Activated naive CD8-positive, alpha-beta T cell (primary cell): ENCODE measurements around the gene ABHD8.

Experiments used
- H3K27ac Mint-ChIP-seq: one replicate; pipeline ENCODE4 v1.8.0; 2021; ENCODE audit warnings: mixed read lengths
- H3K27me3 Mint-ChIP-seq: one replicate; pipeline ENCODE4 v1.8.0; 2021; ENCODE audit warnings: mixed read lengths
- H3K36me3 Mint-ChIP-seq: one replicate; pipeline ENCODE4 v1.8.0; 2021; ENCODE audit warnings: mixed read lengths
- H3K4me1 Mint-ChIP-seq: one replicate; pipeline ENCODE4 v1.8.0; 2021; ENCODE audit warnings: low read depth, mixed read lengths
- H3K4me3 Mint-ChIP-seq: one replicate; pipeline ENCODE4 v1.8.0; 2021; ENCODE audit warnings: mild to moderate bottlenecking, mixed read lengths
- H3K9me3 Mint-ChIP-seq: one replicate; pipeline ENCODE4 v1.8.0; 2021; ENCODE audit warnings: low read depth, mixed read lengths

The ABHD8 gene

DNA sequence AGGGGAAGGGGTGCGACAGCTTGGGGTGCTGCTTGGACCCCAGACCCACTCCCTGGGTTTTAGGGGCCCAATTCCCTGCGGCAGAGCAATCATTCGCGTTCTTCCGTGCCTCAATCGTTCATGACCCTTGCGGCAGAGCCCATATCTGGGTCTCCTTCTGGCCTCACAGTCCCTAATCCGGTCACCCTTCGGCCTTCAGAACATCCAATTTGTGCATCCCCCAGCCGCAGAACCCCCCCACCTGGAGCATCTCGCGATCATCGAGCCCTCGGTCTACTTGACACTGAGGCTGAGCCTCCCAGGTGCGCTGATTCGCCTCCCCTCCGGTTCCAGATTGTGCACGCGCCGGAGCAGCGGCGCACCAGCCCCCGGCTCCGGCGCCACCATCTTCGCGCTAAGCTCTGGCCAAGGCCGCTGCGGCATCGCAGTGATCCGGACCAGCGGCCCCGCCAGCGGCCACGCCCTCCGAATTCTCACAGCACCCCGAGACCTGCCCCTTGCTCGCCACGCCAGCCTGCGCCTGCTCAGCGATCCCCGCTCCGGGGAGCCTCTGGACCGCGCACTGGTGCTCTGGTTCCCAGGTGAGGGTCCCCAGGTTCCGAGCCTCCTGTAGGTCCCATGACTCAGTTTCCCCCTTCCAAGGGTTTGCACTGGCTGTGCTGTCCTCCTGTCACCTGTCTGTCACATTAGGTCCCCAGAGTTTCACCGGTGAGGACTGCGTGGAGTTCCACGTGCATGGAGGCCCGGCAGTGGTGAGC lies 34.6 kb upstream of the ABHD8 start:
- H3K27me3 Mint-ChIP-seq, result no peaks in the 10 kb centered on the region
- H3K4me1 Mint-ChIP-seq, result peaks cover 23% of the 10 kb centered on the region
- H3K27ac Mint-ChIP-seq, result peak overlapping the region; percentile 96
- no peaks in the 10 kb centered on the region for H3K36me3 Mint-ChIP-seq
- H3K4me3 Mint-ChIP-seq, result peak overlapping the region; percentile 96
- no peaks in the 10 kb centered on the region for H3K9me3 Mint-ChIP-seq

DNA sequence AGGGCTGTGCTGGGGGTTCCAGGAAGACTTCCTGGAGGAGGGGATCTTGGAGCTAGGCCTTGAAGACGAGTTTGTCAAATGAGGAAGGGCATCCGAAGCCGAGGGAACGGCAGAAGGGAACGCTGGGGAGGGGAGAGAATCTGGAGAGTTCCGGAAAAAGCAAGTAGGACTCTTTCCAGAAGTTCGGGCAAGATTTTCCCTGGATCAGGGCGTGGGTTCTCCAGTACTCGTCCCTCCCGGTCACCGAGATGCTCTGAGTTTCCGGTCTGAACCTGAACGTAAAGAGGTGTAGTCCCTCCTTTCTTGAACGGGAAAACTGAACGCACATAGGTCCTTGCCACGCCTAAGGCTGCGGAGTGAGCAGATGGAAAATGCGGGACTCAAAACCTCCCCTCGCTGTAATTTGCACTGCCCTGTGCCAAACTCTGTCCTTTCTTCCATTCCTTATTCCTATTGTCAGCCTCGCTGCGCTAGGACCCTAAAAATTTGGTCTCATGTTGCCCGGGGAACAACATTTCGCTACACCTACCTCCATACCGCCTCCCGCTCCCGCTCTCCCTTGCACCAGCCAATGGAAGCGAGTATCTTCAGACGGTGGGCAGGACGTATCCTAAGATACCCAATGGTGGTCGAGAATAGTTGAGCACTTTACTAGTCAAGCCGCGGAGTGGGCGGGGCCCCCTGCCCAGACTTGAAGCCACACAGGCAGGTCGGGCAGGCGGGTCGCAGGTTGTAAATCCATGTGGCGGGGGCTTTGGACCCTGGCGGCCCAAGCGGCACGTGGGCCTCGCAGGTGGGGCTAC lies 33.8 kb upstream of the ABHD8 start, which contains the start of gene GTPBP3:
Gene GTPBP3, plus strand, starts transcription at position 682 of the 803 bp plus-strand sequence. Its CDS starts 59 bp downstream, at position 741.
- Mint-ChIP-seq H3K27ac (peak within 1 kb of the TSS; percentile 96), H3K27me3 (no peaks in the 10 kb centered on the region), H3K4me3 (peak within 1 kb of the TSS; percentile 96), H3K4me1 (peaks cover 26% of the 10 kb centered on the region), H3K9me3 (no peaks in the 10 kb centered on the region), H3K36me3 (no peaks in the 10 kb centered on the region)

DNA sequence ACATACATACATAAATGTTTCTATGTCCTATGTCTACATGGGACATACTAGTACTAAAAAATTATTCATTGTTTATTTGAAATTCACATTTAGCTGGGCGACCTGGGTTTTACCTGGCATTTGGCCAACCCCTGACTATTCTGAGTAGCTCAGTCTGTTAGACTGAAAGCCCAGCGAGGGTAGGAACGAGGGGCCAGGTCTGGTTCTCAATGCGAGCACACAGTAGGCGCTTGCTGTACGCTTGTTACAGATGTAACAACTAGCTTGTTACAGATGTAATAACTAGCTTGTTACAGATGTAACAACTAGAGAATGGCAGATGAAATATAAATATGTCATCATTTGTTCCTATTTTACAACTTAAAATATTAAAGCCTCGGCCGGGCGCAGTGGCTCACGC lies 32.4 kb upstream of the ABHD8 start:
- Mint-ChIP-seq H3K27me3 (no peaks in the 10 kb centered on the region), H3K36me3 (no peaks in the 10 kb centered on the region), H3K4me1 (peaks cover 29% of the 10 kb centered on the region), H3K27ac (no peak overlapping the region), H3K9me3 (no peaks in the 10 kb centered on the region), H3K4me3 (peak overlapping the region; percentile 86)

DNA sequence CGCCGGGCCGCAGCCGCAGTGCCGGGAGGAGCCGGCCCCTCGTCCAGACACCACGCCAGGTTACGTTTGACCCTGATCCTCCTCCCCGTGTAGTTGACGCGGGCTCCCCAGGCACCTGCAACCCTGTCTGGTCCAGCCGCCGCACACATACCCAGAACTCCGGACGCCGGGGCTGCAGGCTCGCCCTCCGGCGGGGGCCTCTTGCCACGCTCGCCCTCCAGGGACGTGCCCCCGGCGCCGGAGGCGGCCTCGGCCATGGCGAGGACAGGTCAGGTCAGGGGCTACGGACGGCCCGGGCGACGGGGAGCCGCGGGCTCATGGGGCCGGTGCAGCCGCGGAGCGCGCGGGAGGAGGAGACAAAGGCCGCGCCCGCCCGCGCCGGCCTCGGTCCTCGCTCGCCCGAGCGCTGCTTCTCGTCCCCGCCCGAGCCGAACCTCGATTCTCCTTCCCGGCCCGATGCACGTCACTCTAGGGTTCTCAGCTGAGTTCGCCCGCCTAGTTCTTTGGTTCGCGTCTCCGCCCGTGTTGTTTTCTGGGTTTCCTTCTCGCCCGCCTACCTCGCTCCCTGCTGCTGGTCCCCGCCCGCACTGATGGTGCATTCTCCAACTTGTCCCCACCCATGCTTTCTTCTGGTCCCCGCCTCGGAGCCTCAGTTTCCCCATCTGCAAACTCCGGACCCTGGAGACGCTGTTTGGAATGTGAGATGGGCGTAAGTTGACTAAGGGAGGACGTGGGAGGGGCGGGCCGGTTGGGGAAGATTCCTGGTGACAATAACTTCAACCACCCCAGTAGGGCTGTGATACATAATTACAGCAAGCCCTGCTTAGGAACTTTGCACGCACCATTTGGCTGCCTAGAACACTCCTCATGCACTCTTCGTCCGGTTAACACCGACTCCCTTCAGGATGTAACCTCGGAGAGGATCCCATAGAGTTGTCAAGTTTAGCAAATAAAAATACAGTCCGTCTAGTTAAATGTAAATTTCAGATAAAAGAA lies 31.5 kb upstream of the ABHD8 start, which contains the start of gene ANO8:
Gene ANO8, minus strand, starts transcription at position 442 of the 996 bp plus-strand sequence. Its CDS starts 185 bp downstream, at position 257.
- Mint-ChIP-seq H3K27me3 (no peaks in the 10 kb centered on the region), H3K4me1 (peaks cover 33% of the 10 kb centered on the region), H3K9me3 (no peaks in the 10 kb centered on the region), H3K4me3 (peak within 1 kb of the TSS; percentile 86), H3K36me3 (no peaks in the 10 kb centered on the region), H3K27ac (peak within 1 kb of the TSS; percentile 76)

DNA sequence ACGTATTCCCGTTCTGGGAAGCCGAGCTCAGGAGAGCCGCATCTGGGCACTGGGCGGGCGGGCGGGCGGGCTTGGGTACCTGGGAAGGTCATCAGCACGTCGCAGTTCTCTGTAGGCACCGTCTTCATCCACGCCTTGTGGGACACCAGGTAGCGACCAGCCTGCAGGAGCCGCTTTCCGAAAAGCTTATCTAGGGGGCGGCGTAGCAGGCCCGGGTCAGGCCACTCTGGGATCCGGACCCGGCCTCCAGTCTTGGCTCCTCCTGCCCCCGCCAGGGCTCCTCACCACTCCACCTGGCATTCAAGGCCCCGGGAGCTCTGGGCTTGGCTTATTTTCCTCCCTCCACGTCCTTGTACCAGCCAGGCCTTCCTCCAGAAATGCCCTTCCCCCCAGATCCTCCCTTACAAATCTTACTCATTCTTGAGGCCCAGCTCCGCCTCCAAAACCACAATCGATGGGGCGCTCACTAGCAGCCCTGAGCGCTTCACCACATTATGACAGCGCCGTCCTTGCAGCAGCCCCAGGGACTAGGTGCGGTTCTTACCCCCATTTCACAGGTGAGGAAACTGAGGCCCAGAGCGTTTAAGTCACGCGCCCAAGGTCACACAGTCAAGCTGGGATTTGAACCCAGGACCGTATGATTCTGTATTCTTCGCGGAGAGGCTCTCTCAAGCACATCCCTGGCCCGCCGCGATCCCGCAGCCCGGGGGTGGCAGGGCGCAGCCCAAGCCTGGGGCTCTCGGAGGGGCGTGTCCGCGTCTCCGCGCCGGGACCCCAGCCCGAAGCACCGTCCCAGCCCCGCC lies 30.6 kb upstream of the ABHD8 start:
- Mint-ChIP-seq H3K27me3 (no peaks in the 10 kb centered on the region), H3K4me1 (peaks cover 32% of the 10 kb centered on the region), H3K9me3 (no peaks in the 10 kb centered on the region), H3K36me3 (no peaks in the 10 kb centered on the region), H3K4me3 (peak overlapping the region; percentile 82), H3K27ac (peak overlapping the region; percentile 76)

DNA sequence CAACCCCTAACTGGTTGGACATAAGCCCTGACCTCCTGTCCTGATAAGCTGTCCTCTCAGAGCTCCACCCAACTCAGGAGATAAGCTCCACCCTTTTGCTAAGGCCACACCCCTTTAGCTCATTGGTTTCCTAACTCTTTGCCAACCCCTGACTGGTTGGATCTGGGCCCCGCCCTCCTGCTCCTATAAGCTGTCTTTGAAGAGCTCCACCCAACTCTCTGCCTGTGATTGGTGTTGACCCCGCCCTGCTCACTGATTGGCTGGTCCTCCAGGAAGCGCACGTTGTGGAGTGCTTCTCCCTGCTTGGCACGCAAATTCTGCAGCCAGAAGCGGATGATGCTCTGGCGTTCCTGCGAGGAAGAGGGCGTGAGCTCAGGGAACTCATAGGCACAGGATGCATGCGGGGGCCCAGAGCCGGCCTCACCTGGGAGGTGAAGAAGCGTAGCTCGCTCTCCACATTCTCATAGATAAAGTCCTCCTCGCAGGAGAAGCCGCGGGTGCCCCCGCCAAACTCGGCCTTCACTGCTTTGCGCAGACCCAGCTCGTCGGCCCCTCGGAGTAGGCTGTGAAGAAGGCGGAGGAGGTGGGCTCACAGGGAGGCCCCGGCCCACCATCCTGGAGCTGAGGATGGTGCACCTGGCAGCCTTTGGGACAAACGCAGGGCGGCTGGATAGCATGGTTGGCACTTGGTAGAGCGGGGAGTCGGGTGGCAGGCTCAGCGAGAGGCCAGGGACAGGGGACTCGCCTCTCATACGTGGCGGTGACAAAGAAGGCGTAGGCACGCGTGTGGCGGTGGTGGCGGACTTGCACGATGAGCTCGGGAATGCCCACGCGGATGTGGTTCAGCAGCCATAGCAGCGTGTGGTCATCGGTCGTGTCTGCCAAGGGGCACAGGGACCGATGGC lies 29.7 kb upstream of the ABHD8 start:
- Mint-ChIP-seq H3K4me3 (no peak overlapping the region), H3K9me3 (no peaks in the 10 kb centered on the region), H3K27me3 (no peaks in the 10 kb centered on the region), H3K27ac (no peak overlapping the region), H3K4me1 (peaks cover 32% of the 10 kb centered on the region), H3K36me3 (no peaks in the 10 kb centered on the region)

DNA sequence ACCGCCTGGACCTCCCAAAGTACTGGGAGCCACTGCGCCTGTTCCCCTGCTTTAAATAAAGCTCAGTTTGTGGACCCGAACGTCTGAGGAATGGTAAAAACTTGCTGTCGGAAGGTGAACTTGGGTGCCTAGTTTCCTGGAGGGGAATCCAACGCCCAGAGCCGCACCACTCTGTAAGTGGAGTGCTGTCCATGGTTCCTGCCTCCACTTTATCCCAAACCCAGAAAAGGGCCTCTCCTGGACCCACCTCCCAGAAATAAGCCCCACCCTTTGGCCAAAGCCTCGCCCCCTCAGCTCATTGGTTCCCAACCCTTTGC lies 29.1 kb upstream of the ABHD8 start:
- Mint-ChIP-seq H3K4me3 (no peak overlapping the region), H3K4me1 (peaks cover 34% of the 10 kb centered on the region), H3K9me3 (no peaks in the 10 kb centered on the region), H3K27ac (no peak overlapping the region), H3K27me3 (no peaks in the 10 kb centered on the region), H3K36me3 (no peaks in the 10 kb centered on the region)

DNA sequence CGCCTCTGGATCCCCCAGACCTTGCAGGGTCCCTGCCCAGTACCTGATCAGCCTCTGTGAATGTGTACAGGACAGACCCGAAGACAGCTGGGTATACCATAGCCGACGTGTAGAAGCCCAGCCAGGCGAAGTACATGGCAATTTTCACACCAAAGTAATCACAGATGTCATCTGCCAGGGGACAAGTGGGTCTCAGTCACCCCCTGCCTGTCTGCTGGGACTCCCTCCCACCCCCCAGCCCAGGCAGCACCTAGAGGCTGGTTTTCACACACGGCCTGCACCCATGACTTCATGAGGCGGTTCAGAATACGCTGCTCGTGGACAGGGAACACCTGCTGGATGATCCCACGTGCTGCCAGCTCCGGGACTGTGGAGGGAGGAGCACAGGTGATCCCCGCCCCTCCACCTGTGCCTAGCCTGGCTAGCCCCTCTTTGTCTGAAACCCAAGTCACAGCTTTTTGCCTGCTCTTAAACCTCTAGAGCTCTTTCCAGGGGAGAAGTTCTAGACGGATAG lies 27.9 kb upstream of the ABHD8 start:
- Mint-ChIP-seq H3K27me3 (no peaks in the 10 kb centered on the region), H3K36me3 (no peaks in the 10 kb centered on the region), H3K27ac (no peak overlapping the region), H3K9me3 (no peaks in the 10 kb centered on the region), H3K4me3 (no peak overlapping the region), H3K4me1 (peaks cover 28% of the 10 kb centered on the region)

DNA sequence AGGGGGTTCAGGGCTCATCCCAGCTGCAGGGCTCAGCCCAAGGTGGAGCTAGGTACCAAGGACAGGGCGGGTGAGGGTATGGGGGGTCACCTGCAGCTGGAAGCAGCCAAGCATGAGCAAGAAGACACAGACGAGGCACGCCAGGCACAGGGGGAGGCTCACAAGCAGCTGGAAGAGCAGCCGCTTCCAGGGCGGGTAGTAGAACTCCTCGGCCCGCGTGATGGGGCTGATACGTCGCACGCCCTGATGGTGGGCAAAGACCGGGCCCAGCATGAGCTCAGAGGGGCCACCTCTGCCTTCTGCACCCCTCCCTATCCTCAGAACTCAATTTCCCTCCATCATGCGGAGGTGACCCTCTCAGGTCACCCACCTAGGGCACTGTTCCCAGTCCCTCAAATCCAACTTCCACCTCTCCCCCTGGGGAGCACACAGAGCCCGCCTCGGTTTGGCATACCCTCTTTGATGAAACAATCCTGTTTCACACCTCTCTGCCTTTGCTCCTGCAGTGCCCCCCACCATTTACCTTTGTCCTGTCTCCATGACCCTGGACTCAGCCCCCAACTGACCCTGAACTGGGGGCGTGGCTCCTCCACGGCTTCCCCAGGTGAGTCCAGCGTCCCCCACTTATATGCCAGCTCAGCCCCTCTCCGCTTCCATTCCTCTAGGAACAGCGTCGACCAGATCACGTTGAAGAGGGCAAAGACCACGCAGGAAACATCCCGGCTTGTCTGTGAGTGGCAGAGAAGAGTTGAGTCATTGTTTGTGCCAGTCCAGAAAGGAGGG lies 27.2 kb upstream of the ABHD8 start:
- Mint-ChIP-seq H3K27ac (no peak overlapping the region), H3K27me3 (no peaks in the 10 kb centered on the region), H3K4me1 (peaks cover 28% of the 10 kb centered on the region), H3K9me3 (no peaks in the 10 kb centered on the region), H3K4me3 (peak overlapping the region; percentile 44), H3K36me3 (no peaks in the 10 kb centered on the region)

DNA sequence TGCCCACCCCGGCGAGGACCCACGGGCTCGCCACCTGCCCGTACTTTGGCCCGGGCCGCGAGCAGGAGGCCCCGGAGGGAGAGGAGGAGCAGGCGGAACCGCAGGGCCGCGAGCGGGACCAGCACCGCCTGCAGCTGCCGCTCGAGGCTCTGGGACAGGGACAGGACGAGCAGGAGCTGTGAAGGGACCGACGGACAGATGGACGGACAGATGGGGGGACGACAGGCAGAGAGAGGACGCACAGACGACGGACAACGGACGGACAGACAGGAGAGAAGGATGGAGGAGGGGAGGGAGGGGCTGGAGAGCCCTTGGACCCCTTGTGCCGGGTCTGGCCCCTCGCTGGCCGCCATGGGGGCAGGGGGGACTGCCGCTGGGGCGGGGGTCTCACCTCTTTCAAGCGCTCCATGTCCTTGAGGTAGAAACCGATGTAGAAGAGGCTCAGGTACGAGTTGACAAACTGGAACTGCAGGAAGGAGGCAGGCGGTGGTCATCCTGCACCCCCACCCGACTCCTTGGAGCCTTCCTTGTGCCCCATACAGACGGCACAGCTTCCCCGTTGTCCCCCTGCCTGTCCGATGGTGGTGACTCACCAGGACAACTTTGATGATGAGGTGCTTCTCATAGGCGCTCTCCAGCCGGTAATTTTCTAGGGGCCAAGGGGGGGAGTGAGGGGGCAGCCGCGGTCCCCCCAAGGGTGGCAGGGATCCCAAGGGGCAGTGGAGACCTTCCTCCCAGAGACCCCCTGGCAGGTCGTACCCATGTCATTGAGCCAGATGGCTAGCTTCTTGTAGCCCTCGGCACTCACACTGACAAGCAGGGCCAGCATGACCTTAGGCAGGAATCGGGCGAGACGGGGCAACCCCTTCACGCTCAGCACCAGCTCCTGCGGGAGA lies 26.4 kb upstream of the ABHD8 start:
- Mint-ChIP-seq H3K36me3 (no peaks in the 10 kb centered on the region), H3K9me3 (no peaks in the 10 kb centered on the region), H3K4me1 (peaks cover 20% of the 10 kb centered on the region), H3K27ac (no peak overlapping the region), H3K27me3 (no peaks in the 10 kb centered on the region), H3K4me3 (peak overlapping the region; percentile 44)

DNA sequence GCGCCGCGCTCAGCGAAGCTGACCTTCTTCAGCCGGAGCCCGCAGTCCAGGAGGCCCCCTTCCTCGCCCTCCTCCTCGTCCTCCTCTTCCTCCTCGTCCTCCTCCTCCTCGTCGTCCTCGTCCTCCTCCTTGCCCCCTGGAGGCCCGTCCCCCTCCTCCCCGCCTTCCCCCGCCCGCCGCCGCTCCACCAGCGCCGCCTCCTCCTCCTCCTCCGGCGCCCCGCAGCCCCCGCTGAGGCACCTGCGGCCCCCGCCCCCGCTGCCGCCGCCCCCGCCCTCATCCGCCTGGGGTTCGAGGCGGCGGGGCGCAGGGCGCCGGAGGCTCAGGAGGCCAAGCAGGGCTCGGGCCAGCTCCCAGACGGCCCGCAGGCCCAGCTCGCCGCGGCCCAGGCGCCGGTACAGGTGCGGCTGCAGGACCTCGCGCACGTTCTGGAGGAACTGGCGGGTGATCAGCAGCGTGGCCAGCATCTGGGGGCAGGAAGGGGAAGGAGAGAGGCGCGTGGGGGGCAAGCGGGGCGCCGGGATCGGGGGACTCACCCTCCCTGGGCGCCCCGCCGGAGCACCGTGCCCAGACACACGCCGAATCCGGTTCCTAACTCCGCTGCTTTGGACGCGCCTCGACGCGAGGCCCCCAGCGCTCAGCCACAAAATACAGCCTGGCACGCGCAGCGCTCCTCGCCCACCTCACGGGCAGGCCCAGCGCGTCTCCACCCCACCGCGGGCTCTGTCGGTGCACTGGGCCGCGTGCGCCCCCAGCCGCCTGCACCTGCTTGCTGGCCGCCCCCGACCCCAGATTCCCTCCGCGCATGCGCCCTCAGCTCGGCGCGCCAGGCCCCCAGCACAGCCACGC lies 25.5 kb upstream of the ABHD8 start:
- Mint-ChIP-seq H3K4me3 (peak overlapping the region; percentile 35), H3K27ac (no peak overlapping the region), H3K36me3 (no peaks in the 10 kb centered on the region), H3K27me3 (no peaks in the 10 kb centered on the region), H3K4me1 (peaks cover 18% of the 10 kb centered on the region), H3K9me3 (no peaks in the 10 kb centered on the region)
